ENCODE data around the gene HPSE2. TPM values are rescaled to one million over a fixed set of nuclear protein-coding genes. Genes with fewer than 3 reads are reported as not detected.

HPSE2 gene
- total RNA-seq, 1 donor from 2014 or later = not detected

DNA sequence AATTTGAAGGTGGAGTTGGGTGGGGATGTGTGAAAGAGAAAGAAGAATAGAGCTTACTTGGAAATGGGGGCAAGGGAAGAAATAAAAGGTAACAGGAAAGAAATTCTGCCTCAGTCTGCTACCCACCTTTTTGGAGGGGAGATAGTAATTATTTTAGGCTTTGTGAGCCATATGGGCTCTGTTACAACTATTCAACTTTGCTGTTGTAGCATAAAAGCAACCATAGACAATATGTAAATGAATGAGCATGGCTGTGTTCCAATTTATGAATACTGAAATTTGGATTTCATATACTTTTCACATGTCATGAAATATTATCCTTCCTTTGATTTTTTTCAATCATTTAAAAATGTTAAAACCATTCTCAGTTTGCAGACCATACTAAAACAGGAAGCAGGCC is 176.9 kb downstream of the HPSE2 start:
- Histone ChIP-seq H3K36me3 (ENCODE audit: control insufficient read depth, insufficient read depth, low read length) (no peaks in the 10 kb centered on the region), H3K4me3 (ENCODE audit: low read depth, low read length) (no peak overlapping the region), H3K27me3 (ENCODE audit: control insufficient read depth, insufficient read depth, low read length) (no peaks in the 10 kb centered on the region)
- no peak for DNase-seq (ENCODE audit: low read depth)
- TF ChIP-seq, protein P1, sequence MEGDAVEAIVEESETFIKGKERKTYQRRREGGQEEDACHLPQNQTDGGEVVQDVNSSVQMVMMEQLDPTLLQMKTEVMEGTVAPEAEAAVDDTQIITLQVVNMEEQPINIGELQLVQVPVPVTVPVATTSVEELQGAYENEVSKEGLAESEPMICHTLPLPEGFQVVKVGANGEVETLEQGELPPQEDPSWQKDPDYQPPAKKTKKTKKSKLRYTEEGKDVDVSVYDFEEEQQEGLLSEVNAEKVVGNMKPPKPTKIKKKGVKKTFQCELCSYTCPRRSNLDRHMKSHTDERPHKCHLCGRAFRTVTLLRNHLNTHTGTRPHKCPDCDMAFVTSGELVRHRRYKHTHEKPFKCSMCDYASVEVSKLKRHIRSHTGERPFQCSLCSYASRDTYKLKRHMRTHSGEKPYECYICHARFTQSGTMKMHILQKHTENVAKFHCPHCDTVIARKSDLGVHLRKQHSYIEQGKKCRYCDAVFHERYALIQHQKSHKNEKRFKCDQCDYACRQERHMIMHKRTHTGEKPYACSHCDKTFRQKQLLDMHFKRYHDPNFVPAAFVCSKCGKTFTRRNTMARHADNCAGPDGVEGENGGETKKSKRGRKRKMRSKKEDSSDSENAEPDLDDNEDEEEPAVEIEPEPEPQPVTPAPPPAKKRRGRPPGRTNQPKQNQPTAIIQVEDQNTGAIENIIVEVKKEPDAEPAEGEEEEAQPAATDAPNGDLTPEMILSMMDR (IDR thresholded peaks at IDR 0.05; ENCODE audit: insufficient read depth, low read length, poor library complexity, severe bottlenecking) = no peak

DNA sequence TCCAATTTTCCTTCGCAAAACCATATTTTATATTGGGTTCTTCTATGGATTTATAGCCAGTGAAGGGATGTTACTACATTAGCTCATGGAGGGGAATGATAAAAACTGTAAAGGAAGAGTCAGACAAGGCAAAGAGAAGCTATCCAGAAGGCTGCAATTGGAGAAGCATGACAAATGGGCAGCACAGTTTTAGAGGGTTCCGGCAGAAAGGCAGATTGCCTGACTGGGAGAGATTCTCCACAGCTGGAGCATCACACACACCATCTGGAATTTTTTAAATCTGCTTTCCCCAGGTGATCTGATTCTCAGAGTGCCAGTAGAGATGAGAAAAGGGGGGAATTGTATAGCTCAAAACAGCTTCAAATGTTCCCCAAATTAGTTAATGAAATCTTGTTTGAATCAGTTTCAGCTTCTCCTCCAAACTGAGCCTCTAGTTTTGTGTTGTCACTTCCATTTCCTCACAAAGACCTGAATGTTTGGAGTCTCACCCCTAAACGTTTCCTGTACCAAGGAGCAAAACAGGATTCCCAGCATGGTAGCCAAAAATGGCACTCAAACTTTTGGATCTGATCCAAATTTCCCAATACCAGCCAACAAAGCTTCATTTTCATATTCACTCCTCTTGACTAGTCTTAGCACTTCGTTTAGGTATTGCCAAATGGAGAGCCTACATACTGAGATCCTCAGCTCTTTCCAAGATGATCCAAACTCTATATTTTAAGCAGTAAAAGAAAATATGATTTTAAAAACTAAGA is 177.5 kb downstream of the HPSE2 start:
- TF ChIP-seq, protein P1 (IDR thresholded peaks at IDR 0.05; ENCODE audit: insufficient read depth, low read length, poor library complexity, severe bottlenecking) = no peak
- Histone ChIP-seq H3K27me3 (ENCODE audit: control insufficient read depth, insufficient read depth, low read length) (no peaks in the 10 kb centered on the region), H3K4me3 (ENCODE audit: low read depth, low read length) (no peak overlapping the region), H3K36me3 (ENCODE audit: control insufficient read depth, insufficient read depth, low read length) (no peaks in the 10 kb centered on the region)
- DNase-seq (ENCODE audit: low read depth) = no peak

DNA sequence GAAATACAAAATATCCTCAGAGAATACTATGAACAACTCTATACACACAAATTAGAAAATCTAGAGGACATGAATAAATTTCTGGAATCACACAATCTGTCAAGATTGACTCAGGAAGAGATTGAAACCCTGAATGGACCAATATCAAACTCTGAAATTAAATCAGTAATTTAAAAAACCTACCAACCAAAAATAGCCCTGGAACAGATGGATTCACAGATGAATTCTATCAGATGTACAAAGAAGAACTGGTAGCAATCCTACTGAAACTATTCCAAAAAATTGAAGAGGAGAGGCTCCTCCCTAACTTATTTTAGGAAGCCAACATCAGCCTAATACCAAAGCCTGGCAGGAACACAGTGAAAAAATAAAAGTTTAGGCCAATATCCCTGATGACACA is 190.0 kb downstream of the HPSE2 start:
- TF ChIP-seq, protein P1 (IDR thresholded peaks at IDR 0.05; ENCODE audit: insufficient read depth, low read length, poor library complexity, severe bottlenecking) = no peak

DNA sequence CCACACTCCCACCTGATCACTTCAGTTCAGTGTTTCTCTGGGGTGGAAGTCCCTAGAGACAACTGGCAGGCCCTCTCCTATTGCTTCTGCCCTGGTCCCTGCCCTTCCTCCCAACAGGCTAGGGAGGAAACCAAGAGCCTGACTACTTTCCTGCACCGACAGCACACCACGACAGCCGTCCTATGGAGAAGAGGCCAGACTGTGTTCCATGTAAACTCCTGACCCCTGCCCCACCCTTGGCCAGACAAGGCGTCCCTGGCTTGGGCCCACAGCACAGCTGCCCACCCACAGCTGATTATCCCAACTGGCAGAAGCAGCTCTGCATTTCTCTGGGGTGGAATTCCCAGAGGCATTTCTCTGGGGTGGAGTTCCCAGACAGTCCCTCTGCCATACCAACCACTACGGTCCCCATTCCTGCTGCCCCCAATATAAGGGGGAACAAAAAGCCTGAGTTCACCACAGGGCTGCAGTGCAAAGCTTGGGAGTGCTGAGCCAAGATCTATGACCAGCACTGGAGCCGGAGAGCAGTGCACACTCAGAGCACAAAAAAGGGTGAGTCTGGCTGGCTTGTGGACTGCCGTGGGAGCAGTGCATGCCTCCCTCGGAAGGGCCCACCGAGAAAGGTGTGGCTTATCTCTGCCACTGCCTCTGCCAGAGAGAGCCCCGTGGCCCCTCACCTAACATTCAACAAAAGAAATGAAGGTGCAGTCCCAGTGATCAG is 193.4 kb downstream of the HPSE2 start:
- Histone ChIP-seq H3K4me3 (ENCODE audit: low read depth, low read length) (no peak overlapping the region), H3K27me3 (ENCODE audit: control insufficient read depth, insufficient read depth, low read length) (no peaks in the 10 kb centered on the region), H3K36me3 (ENCODE audit: control insufficient read depth, insufficient read depth, low read length) (no peaks in the 10 kb centered on the region)
- no peak for DNase-seq (ENCODE audit: low read depth)
- TF ChIP-seq, protein P1 (IDR thresholded peaks at IDR 0.05; ENCODE audit: insufficient read depth, low read length, poor library complexity, severe bottlenecking) = no peak

More for the DNA sequence above, 190.0 kb downstream of the HPSE2 start:
- Histone ChIP-seq H3K4me3 (ENCODE audit: low read depth, low read length) (no peak overlapping the region), H3K27me3 (ENCODE audit: control insufficient read depth, insufficient read depth, low read length) (no peaks in the 10 kb centered on the region), H3K36me3 (ENCODE audit: control insufficient read depth, insufficient read depth, low read length) (no peaks in the 10 kb centered on the region)
- no peak for DNase-seq (ENCODE audit: low read depth)

DNA sequence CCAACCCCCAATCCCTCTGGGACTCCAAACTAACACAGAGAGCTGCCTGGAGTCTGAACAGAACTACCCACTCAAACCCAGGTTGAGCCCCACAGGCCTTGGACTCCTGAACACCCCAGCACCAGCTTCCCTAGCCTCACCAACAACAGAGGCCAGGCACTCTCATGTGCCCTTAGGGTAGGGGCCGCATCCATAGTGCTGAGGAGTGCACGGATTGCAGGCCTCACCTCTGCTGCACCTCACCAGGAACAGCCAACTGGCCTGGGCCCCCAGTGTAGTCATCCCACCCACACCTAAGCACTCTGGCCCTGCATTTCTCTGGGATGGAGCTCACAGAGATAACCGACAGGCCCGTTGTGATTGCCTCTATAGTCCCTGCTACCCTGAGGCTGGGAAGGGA is 194.2 kb downstream of the HPSE2 start:
- TF ChIP-seq, protein P1 (IDR thresholded peaks at IDR 0.05; ENCODE audit: insufficient read depth, low read length, poor library complexity, severe bottlenecking) = no peak
- no peak overlapping the region for H3K4me3 ChIP-seq (ENCODE audit: low read depth, low read length)
- DNase-seq (ENCODE audit: low read depth) = no peak

More for the DNA sequence above, 194.2 kb downstream of the HPSE2 start:
- H3K36me3 ChIP-seq (ENCODE audit: control insufficient read depth, insufficient read depth, low read length) = no peaks in the 10 kb centered on the region
- no peaks in the 10 kb centered on the region for H3K27me3 ChIP-seq (ENCODE audit: control insufficient read depth, insufficient read depth, low read length)
